GM12878 (cell line): Measurements from ENCODE around the gene LIN7B. TPM values are rescaled to one million over a fixed set of nuclear protein-coding genes. Genes with fewer than 3 reads are reported as not detected.

Experiments
- BCL3 ChIP-seq: IDR thresholded peaks from 2 replicates; pipeline ENCODE4 v1.6.1; 2011; ENCODE audit warnings: borderline replicate concordance, low read depth, mild to moderate bottlenecking, moderate library complexity, low read length; ENCODE audit not compliant: insufficient read depth, poor library complexity, severe bottlenecking
- BCLAF1 ChIP-seq: fragments of 450-650 bp; IDR thresholded peaks from 2 replicates; pipeline ENCODE4 v1.6.1; 2017; ENCODE audit warnings: antibody characterized with exemption, mild to moderate bottlenecking, moderate library complexity
- CBX5 ChIP-seq: sonication (generic); IDR thresholded peaks from 2 replicates; pipeline ENCODE4 v1.6.1; 2016; ENCODE audit warnings: low read depth, moderate library complexity, mild to moderate bottlenecking, inconsistent platforms
- CTCF ChIP-seq, 3 experiments: IDR thresholded peaks in 2 of 3; conservative IDR thresholded peaks in 1 of 3; 2 replicates each; pipeline ENCODE4 v1.5.1; 2011; ENCODE audit warnings: low read depth in 3 of 3, low read length in 3 of 3, mild to moderate bottlenecking in 3 of 3, control low read depth in 2 of 3, moderate library complexity in 2 of 3, inconsistent platforms in 1 of 3, mixed read lengths in 1 of 3; ENCODE audit not compliant: control insufficient read depth in 2 of 3, insufficient read depth in 1 of 3; ENCODE audit errors: extremely low read depth in 1 of 3
- E4F1 ChIP-seq: fragments of 450-650 bp; IDR thresholded peaks from 2 replicates; pipeline ENCODE4 v1.6.1; 2018; ENCODE audit warnings: borderline replicate concordance, mild to moderate bottlenecking; ENCODE audit not compliant: partially characterized antibody
- EP300 ChIP-seq, 2 experiments: fragments of 150-350 bp in 1 of 2; IDR thresholded peaks; 2 replicates each; pipeline ENCODE4 v1.6.1; 2011 to 2012; ENCODE audit warnings: low read depth in 2 of 2, low read length in 2 of 2, borderline replicate concordance in 1 of 2, improper control_type of control experiment in 1 of 2, inconsistent platforms in 1 of 2; ENCODE audit not compliant: control insufficient read depth in 1 of 2
- FOXK2 ChIP-seq: fragments of 450-650 bp; IDR thresholded peaks from 2 replicates; pipeline ENCODE4 v1.6.1; 2017; ENCODE audit warnings: mild to moderate bottlenecking, moderate library complexity
- HDAC2 ChIP-seq: fragments of 200-600 bp; sonication (generic); IDR thresholded peaks from 2 replicates; pipeline ENCODE4 v1.6.1; 2017
- HDAC6 ChIP-seq: fragments of 200-600 bp; sonication (generic); IDR thresholded peaks from one replicate; pipeline ENCODE4 v1.8.0; 2017; ENCODE audit warnings: antibody characterized with exemption; ENCODE audit not compliant: unreplicated experiment
- NR2F1 ChIP-seq: fragments of 450-650 bp; conservative IDR thresholded peaks from 2 replicates; pipeline ENCODE4 v1.6.1; 2017; ENCODE audit warnings: mild to moderate bottlenecking
- SIN3A ChIP-seq: IDR thresholded peaks from 2 replicates; pipeline ENCODE4 v1.6.1; 2012; ENCODE audit warnings: low read depth, low read length, improper control_type of control experiment
- TCF12 ChIP-seq: IDR thresholded peaks from 2 replicates; pipeline ENCODE4 v1.6.1; 2011; ENCODE audit warnings: low read depth, mild to moderate bottlenecking, low read length
- ZNF622 ChIP-seq: fragments of 450-650 bp; IDR thresholded peaks from 2 replicates; pipeline ENCODE4 v1.6.1; 2017; ENCODE audit warnings: mild to moderate bottlenecking, inconsistent platforms
- polyA plus RNA-seq, 11 experiments: library from polyadenylated mRNA; depleted of rRNA in 4 of 11; unstranded in 6 of 11; stranded (reverse) in 5 of 11; fragments of >200 nt; fragmentation: Nextera tagmentation in 4 of 11; fragmentation: Illumina TruSeq in 1 of 11; extraction: Ambion mirVana in 4 of 11; extraction: Trizol in 1 of 11; gene quantifications; 1 replicate in 1 of 11; 2 replicates in 10 of 11; pipeline versions ENCODE4 v1.2.1 to v1.2.3, GENCODE V29; 2011 to 2016; ENCODE audit warnings: inconsistent platforms in 2 of 11, missing spikeins in 2 of 11, low read depth in 1 of 11
- total RNA-seq, 4 experiments: library from RNA; depleted of rRNA in 3 of 4; stranded (reverse); fragments of >200 nt in 3 of 4; fragmentation: Illumina TruSeq in 1 of 4; extraction: Trizol in 1 of 4; gene quantifications; 2 replicates each; pipeline versions ENCODE4 v1.2.1 to v1.2.3, GENCODE V29; 2013 to 2021
- TF ChIP-seq, protein P1 (sequence below): IDR thresholded peaks from 2 replicates; pipeline ENCODE4 v1.6.1; 2012; ENCODE audit warnings: low read length, inconsistent platforms
- TF ChIP-seq, protein P2 (sequence below): fragments of 450-650 bp; IDR thresholded peaks from 2 replicates; pipeline ENCODE4 v1.6.1; 2016; ENCODE audit warnings: mild to moderate bottlenecking

Gene LIN7B
- total and polyA plus RNA-seq, 10 of the 15 experiments (the other 5 are each of a cell fraction or from before 2014, with no cell fraction given): 0.15 to 3.5 (median 1.6) TPM; not detected in 2

GRCh38 chr19:49118565-49119410 lies 4.6 kb downstream of the LIN7B start, which contains the start of gene C19orf73 (continued):
- TF ChIP-seq, protein P1, sequence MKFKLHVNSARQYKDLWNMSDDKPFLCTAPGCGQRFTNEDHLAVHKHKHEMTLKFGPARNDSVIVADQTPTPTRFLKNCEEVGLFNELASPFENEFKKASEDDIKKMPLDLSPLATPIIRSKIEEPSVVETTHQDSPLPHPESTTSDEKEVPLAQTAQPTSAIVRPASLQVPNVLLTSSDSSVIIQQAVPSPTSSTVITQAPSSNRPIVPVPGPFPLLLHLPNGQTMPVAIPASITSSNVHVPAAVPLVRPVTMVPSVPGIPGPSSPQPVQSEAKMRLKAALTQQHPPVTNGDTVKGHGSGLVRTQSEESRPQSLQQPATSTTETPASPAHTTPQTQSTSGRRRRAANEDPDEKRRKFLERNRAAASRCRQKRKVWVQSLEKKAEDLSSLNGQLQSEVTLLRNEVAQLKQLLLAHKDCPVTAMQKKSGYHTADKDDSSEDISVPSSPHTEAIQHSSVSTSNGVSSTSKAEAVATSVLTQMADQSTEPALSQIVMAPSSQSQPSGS: peak; percentile 90
- TF ChIP-seq NR2F1 (peak; percentile 92), HDAC6 (no peak), ZNF622 (no peak), E4F1 (peak; percentile 72), HDAC2 (no peak; the same call in 1 of the 2 replicates), FOXK2 (peak; percentile 97), CBX5 (no peak), CTCF (IDR thresholded peaks at IDR 0.05 in 2 of 3, conservative IDR thresholded peaks at IDR 0.05 in 1 of 3; ENCODE audit: control insufficient read depth in 2 of 3, extremely low read depth in 1 of 3, insufficient read depth in 1 of 3, low read depth in 3 of 3, low read length in 3 of 3) (peak in 1 of 3 experiments; percentile 35; a peak in 1 of 6 replicates), SIN3A (no peak; the same call in 1 of the 2 replicates), BCL3 (peak; percentile 36), EP300 (IDR thresholded peaks at IDR 0.05; ENCODE audit: borderline replicate concordance in 1 of 2, control insufficient read depth in 1 of 2, low read depth in 2 of 2, low read length in 2 of 2) (no peak), BCLAF1 (peak; percentile 91), TCF12 (no peak)
- TF ChIP-seq, protein P2, sequence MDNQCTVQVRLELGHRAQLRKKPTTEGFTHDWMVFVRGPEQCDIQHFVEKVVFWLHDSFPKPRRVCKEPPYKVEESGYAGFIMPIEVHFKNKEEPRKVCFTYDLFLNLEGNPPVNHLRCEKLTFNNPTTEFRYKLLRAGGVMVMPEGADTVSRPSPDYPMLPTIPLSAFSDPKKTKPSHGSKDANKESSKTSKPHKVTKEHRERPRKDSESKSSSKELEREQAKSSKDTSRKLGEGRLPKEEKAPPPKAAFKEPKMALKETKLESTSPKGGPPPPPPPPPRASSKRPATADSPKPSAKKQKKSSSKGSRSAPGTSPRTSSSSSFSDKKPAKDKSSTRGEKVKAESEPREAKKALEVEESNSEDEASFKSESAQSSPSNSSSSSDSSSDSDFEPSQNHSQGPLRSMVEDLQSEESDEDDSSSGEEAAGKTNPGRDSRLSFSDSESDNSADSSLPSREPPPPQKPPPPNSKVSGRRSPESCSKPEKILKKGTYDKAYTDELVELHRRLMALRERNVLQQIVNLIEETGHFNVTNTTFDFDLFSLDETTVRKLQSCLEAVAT: peak; percentile 73; the same call in 1 of the 2 replicates
